ENCODE measurements around the gene SCN10A. TPM values are rescaled to one million over a fixed set of nuclear protein-coding genes. Genes with fewer than 3 reads are reported as not detected.

The SCN10A gene
- total and polyA plus RNA-seq, 2 of the 13 experiments (the other 11 are each of a cell fraction or from before 2014, with no cell fraction given) = not detected

DNA sequence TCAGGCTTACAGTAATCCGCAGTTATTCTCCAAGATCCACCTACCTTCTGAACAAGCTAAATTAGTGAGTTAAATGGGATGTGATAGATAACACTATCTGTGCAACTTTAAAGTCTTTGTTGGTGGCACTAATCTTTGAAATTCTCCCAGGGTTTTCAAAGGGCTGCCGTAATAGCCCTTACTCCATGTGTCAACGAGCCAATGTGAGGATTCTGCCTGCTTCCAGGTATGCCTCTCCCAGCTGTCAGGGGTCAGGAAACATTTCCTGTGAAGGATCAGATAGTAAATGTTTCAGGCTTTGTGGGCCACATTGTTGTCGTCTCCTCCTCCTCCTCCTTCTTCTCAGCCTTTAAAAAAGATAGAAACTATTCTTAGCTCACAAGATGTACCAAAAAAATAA, 146.3 kb downstream of the SCN10A start:
- ChIA-PET POLR2A (no interaction called here), CTCF (ENCODE audit: low intra/inter-chr PET ratio, low total read pairs) (no interaction called here)
- H3K4me1 ChIP-seq (ENCODE audit: insufficient read depth, low read length) = no peaks in the 10 kb centered on the region
- H2AFZ ChIP-seq (ENCODE audit: low read length) = no peak overlapping the region
- H3K4me3 ChIP-seq (replicated peaks in 1 of 3; ENCODE audit: insufficient read depth in 1 of 3, low read depth in 2 of 3, low read length in 3 of 3) = no peak overlapping the region
- peaks cover 0 to 2% of the 10 kb centered on the region in 2 experiments; a peak in 1 of 5 replicates for H3K27me3 ChIP-seq (ENCODE audit: control insufficient read depth in 1 of 2, insufficient read depth in 2 of 2, low read length in 2 of 2)
- no peak overlapping the region for H3K9ac ChIP-seq (ENCODE audit: insufficient read depth, low read depth, low read length)
- in situ Hi-C loops (cut with HindIII; ENCODE audit: extremely low pct_ligation_motif_present, low pct_unique_long_range_greater_than_20kb) (no loop called here), intact Hi-C loops (cut with micrococcal nuclease; ENCODE audit: unreplicated experiment) (no loop called here)
- H3K9me3 ChIP-seq (ENCODE audit: low read length) = no peaks in the 10 kb centered on the region
- WGBS (ENCODE audit: low lambda C conversion rate) = 0% methylated on average over 4 of the region's 4 CpGs
- H3K27ac ChIP-seq (ENCODE audit: extremely low read length, insufficient read depth, low read length) = no peak overlapping the region
- BruUV-seq (replicated peaks) = no TSS peak
- ATAC-seq (no peak), DNase-seq (ENCODE audit: low spot score) (no peak), FAIRE-seq (no peak)
- no peaks in the 10 kb centered on the region for H3K36me3 ChIP-seq (replicated peaks in 1 of 2; ENCODE audit: control insufficient read depth in 1 of 2, insufficient read depth in 2 of 2, low read length in 2 of 2)
- no peak overlapping the region for H3K4me2 ChIP-seq (ENCODE audit: low read depth, low read length)
- H4K20me1 ChIP-seq (ENCODE audit: insufficient read depth, low read length) = no peaks in the 10 kb centered on the region
- no peaks in the 10 kb centered on the region for H3K79me2 ChIP-seq (ENCODE audit: insufficient read depth, low read length)
- TF ChIP-seq TP53 (CRISPR knock-in tag; conservative IDR thresholded peaks at IDR 0.05) (no peak), KLF11 (CRISPR knock-in tag; IDR thresholded peaks at IDR 0.05) (no peak), PRMT3 (CRISPR knock-in tag; IDR thresholded peaks at IDR 0.05; ENCODE audit: borderline replicate concordance, low read depth) (no peak), KDM5A (IDR thresholded peaks at IDR 0.05; ENCODE audit: borderline replicate concordance, low read length) (no peak), PLRG1 (conservative IDR thresholded peaks at IDR 0.05) (no peak), HHEX (CRISPR knock-in tag; IDR thresholded peaks at IDR 0.05) (no peak), SRF (IDR thresholded peaks at IDR 0.05; ENCODE audit: low read depth, low read length) (no peak), ZFP62 (CRISPR knock-in tag; IDR thresholded peaks at IDR 0.05) (no peak), KAT8 (CRISPR knock-in tag; IDR thresholded peaks at IDR 0.05) (no peak), ZNF382 (CRISPR knock-in tag; IDR thresholded peaks at IDR 0.05; ENCODE audit: borderline replicate concordance) (no peak), SAFB2 (CRISPR knock-in tag; IDR thresholded peaks at IDR 0.05; ENCODE audit: borderline replicate concordance, low read depth) (no peak), ZIK1 (CRISPR knock-in tag; IDR thresholded peaks at IDR 0.05; ENCODE audit: borderline replicate concordance, low read depth) (no peak), ZNF614 (CRISPR knock-in tag; IDR thresholded peaks at IDR 0.05; ENCODE audit: borderline replicate concordance) (no peak), KLF12 (CRISPR knock-in tag; IDR thresholded peaks at IDR 0.05; ENCODE audit: borderline replicate concordance) (no peak)
- TF ChIP-seq, protein P1, sequence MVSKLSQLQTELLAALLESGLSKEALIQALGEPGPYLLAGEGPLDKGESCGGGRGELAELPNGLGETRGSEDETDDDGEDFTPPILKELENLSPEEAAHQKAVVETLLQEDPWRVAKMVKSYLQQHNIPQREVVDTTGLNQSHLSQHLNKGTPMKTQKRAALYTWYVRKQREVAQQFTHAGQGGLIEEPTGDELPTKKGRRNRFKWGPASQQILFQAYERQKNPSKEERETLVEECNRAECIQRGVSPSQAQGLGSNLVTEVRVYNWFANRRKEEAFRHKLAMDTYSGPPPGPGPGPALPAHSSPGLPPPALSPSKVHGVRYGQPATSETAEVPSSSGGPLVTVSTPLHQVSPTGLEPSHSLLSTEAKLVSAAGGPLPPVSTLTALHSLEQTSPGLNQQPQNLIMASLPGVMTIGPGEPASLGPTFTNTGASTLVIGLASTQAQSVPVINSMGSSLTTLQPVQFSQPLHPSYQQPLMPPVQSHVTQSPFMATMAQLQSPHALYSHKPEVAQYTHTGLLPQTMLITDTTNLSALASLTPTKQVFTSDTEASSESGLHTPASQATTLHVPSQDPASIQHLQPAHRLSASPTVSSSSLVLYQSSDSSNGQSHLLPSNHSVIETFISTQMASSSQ (IDR thresholded peaks at IDR 0.05; ENCODE audit: low read depth) = no peak
- TF ChIP-seq, protein P1 (CRISPR knock-in tag; IDR thresholded peaks at IDR 0.05; ENCODE audit: borderline replicate concordance) = no peak
- TF ChIP-seq, protein P2, sequence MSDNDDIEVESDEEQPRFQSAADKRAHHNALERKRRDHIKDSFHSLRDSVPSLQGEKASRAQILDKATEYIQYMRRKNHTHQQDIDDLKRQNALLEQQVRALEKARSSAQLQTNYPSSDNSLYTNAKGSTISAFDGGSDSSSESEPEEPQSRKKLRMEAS (IDR thresholded peaks at IDR 0.05) = no peak
- TF ChIP-seq, protein P3, sequence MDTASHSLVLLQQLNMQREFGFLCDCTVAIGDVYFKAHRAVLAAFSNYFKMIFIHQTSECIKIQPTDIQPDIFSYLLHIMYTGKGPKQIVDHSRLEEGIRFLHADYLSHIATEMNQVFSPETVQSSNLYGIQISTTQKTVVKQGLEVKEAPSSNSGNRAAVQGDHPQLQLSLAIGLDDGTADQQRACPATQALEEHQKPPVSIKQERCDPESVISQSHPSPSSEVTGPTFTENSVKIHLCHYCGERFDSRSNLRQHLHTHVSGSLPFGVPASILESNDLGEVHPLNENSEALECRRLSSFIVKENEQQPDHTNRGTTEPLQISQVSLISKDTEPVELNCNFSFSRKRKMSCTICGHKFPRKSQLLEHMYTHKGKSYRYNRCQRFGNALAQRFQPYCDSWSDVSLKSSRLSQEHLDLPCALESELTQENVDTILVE (CRISPR knock-in tag; IDR thresholded peaks at IDR 0.05) = no peak
- TF ChIP-seq, protein P4, sequence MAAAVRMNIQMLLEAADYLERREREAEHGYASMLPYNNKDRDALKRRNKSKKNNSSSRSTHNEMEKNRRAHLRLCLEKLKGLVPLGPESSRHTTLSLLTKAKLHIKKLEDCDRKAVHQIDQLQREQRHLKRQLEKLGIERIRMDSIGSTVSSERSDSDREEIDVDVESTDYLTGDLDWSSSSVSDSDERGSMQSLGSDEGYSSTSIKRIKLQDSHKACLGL (CRISPR knock-in tag; IDR thresholded peaks at IDR 0.05) = no peak
- TF ChIP-seq, protein P5, sequence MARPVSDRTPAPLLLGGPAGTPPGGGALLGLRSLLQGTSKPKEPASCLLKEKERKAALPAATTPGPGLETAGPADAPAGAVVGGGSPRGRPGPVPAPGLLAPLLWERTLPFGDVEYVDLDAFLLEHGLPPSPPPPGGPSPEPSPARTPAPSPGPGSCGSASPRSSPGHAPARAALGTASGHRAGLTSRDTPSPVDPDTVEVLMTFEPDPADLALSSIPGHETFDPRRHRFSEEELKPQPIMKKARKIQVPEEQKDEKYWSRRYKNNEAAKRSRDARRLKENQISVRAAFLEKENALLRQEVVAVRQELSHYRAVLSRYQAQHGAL (CRISPR knock-in tag; IDR thresholded peaks at IDR 0.05; ENCODE audit: not compliant biosample characterization) = no peak

Measured in HepG2 (cell line).